Measurements from ENCODE around the gene DPYSL5.
"Not testable (repeated sequence)": the region's sequence is repeated elsewhere in the genome, so short reads cannot be mapped to it uniquely, and the experiment has no call there.

The DPYSL5 gene

DNA sequence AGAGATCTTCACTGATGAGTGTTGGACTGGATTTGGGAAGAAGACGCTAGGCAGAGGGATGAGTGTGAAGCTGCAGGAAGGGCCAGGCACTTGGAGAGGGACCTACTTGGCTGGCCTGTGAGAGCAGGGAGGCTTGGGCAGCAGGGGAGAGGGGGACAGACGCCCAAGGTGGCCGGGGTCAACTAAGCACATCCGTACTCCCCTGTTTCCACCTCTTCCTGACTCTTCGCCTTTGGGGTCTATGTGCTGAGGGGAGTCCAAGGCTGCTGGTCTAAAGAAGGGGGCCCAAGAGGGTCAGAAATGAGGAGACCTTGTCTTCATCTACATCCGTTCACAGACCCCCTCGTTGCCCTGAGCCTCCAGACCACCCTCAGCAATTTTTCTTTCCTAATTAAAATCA, 16.7 kb downstream of the DPYSL5 start:
- Histone ChIP-seq H3K27ac (no peak overlapping the region), H3K4me3 (no peak overlapping the region)

GRCh38 chr2:26870585-26871095, 22.7 kb downstream of the DPYSL5 start:
- no peak overlapping the region for H3K4me3 ChIP-seq
- H3K27ac ChIP-seq: no peak overlapping the region

GRCh38 chr2:26873286-26873983, 25.5 kb downstream of the DPYSL5 start:
- H3K27ac ChIP-seq: no peak overlapping the region
- no peak overlapping the region for H3K4me3 ChIP-seq

GRCh38 chr2:26874514-26874913, 26.6 kb downstream of the DPYSL5 start:
- Histone ChIP-seq H3K4me3 (no peak overlapping the region), H3K27ac (no peak overlapping the region)

GRCh38 chr2:26875065-26875634, 27.2 kb downstream of the DPYSL5 start:
- Histone ChIP-seq H3K4me3 (no peak overlapping the region), H3K27ac (no peak overlapping the region)

DNA sequence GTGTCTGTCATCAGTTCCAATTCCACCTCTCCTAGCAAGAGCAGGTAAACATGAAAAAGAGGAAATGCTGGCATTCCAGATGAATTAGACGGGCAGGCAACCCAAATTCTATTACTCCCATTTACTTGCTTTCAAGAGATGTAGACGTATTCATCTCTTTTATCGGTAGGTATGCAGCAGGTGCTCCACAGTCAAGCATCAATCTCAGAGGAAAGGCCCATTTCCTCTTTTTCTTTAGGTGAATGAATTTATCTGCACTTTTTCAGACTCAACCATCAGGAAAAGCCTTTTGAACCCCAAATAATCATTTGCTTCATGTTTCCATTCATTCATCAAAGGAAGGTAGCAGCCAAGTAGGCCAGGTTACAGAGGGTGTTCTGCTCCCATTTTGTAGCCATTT, 27.9 kb downstream of the DPYSL5 start:
- Histone ChIP-seq H3K4me3 (no peak overlapping the region), H3K27ac (no peak overlapping the region)

- no peak overlapping the region for H3K27ac ChIP-seq
- no peak overlapping the region for H3K4me3 ChIP-seq
Observed at GRCh38 chr2:26876260-26876659, 28.3 kb downstream of the DPYSL5 start.

- H3K4me3 ChIP-seq: no peak overlapping the region
- no peak overlapping the region for H3K27ac ChIP-seq
Observed at GRCh38 chr2:26877276-26877675, 29.3 kb downstream of the DPYSL5 start.

- no peak overlapping the region for H3K27ac ChIP-seq
Observed at GRCh38 chr2:26880161-26880560, 32.2 kb downstream of the DPYSL5 start.

DNA sequence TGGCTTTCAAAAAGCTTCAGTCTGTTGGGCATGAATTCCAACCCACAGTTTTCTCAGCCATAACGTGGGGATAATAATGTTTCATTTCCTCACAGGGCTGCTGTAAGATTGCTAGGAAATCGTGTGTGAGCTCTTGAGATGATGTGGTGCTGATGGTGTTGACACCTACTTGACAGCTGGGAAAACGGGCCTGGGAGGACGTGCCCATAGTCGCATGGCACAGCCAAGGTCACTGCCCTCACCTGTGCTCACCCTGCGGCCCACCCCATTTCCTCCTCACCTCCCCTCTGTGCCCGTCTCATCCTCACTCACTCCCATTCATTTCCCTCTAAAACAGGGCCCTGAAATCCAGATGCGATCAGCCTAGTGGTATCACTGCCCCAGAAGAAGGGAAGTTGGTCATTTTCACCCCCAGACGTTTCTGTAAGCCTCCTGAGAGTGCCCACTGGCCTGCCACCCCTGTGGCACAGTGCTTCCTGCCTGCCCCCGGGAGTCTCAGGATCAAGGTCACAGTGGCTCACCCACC, 33.0 kb downstream of the DPYSL5 start:
- no peak overlapping the region for H3K4me3 ChIP-seq
- H3K27ac ChIP-seq: no peak overlapping the region

More at GRCh38 chr2:26880161-26880560, 32.2 kb downstream of the DPYSL5 start:
- no peak overlapping the region for H3K4me3 ChIP-seq

- not testable (repeated sequence) for H3K4me3 ChIP-seq, H3K27ac ChIP-seq
Observed at GRCh38 chr2:26882220-26882619, 34.3 kb downstream of the DPYSL5 start.

GRCh38 chr2:26883956-26884355, 36.0 kb downstream of the DPYSL5 start:
- Histone ChIP-seq H3K4me3 (no peak overlapping the region), H3K27ac (no peak overlapping the region)

GRCh38 chr2:26884486-26884885, 36.6 kb downstream of the DPYSL5 start:
- Histone ChIP-seq H3K4me3 (no peak overlapping the region), H3K27ac (no peak overlapping the region)

GRCh38 chr2:26885651-26886329, 37.9 kb downstream of the DPYSL5 start:
- no peak overlapping the region for H3K27ac ChIP-seq
- H3K4me3 ChIP-seq: no peak overlapping the region

- Histone ChIP-seq H3K27ac (no peak overlapping the region), H3K4me3 (no peak overlapping the region)
Observed at GRCh38 chr2:26886736-26887135, 38.8 kb downstream of the DPYSL5 start.

GRCh38 chr2:26887151-26887550, 39.2 kb downstream of the DPYSL5 start:
- H3K27ac ChIP-seq: no peak overlapping the region
- H3K4me3 ChIP-seq: no peak overlapping the region

GRCh38 chr2:26889796-26890195, 41.9 kb downstream of the DPYSL5 start:
- no peak overlapping the region for H3K4me3 ChIP-seq

DNA sequence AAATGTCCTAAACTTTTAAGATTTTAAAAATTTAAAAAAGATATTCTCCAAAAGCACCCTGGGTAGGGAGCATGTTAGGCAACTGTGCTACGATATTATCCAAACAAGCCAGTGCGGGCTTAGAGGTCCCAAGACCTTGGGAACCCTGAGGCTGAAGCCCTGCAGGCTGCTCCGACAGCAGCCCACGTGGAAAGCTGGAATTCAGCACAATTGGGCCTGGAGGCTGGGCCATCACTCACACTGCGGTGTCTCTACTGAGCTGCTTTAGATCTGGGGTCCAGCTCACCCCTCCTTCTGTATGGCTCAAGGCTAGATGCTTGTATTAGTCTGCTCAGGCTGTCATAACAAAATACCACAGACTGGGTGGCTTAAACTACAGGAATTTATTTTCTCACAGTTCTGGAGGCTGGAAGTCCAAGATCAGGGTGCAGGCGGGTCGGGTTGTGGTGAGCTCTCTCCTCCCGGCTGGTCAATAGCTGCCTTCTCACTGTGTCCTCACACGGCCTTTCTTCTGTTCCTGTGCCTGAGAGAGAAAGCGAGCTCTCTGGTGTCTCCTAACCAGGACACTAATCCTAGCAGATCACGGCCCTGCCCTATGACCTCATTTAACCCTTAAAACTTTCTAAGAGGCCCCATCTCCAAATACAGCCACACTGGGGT, 42.5 kb downstream of the DPYSL5 start:
- Histone ChIP-seq H3K4me3 (no peak overlapping the region), H3K27ac (no peak overlapping the region)

More at GRCh38 chr2:26889796-26890195, 41.9 kb downstream of the DPYSL5 start:
- no peak overlapping the region for H3K27ac ChIP-seq

GRCh38 chr2:26892133-26892532, 44.2 kb downstream of the DPYSL5 start:
- Histone ChIP-seq H3K4me3 (no peak overlapping the region), H3K27ac (no peak overlapping the region)

DNA sequence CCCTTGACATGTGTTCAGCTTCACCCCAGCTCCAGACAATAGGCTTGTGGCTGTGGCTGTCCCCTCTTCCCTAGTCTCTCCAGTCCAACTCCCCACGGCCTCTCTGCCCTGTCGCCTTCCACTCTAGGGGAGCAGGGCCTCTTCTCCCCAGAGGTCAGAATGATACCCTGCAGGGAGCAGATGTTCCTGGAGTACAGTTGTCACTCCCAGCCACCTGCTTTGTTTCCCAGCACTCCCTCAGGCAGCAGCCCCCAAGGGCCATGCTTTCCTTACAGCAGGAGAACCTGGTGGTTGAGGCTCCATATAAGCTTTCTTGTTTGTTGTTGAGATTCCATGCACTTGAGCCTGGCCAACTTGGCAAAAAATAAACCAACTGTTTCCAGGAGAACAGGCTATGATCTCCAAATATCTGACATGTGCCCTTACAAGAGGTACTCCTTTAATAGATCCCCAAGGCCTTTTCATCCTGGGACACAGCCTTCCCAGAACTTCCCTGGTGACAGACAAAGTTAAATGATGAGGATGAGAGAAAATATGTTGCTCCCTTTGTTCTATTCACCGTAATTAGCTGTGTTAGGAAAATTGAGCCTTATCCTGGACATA, 45.1 kb downstream of the DPYSL5 start:
- H3K27ac ChIP-seq: no peak overlapping the region
- H3K4me3 ChIP-seq: no peak overlapping the region

Measured in skin epidermis (tissue), 12 donors.